PC-9 (cell line): ENCODE measurements around the gene GMDS. TPM values are rescaled to one million over a fixed set of nuclear protein-coding genes. Genes with fewer than 3 reads are reported as not detected.

Experiments
- BruUV-seq: library from RNA; stranded (reverse); fragments of 400-500 nt; replicated peaks from 2 replicates; lab custom pipeline; 2021; lab: Mats Ljungman, UMichigan
- CTCF ChIA-PET: fragments of 300-600 bp; sonication (Branson Sonifier 250); formaldehyde crosslinking; loops from one replicate; lab custom pipeline; 2022; ENCODE audit warnings: antibody characterized with exemption; lab: Charles Lee
- POLR2A ChIA-PET: fragments of 300-600 bp; sonication (Branson Sonifier 250); formaldehyde crosslinking; loops from one replicate; lab custom pipeline; 2022; ENCODE audit warnings: antibody characterized with exemption; ENCODE audit not compliant: unreplicated experiment; lab: Charles Lee
- DNase-seq, 2 experiments: peaks; one replicate each; pipeline versions ENCODE4 v3.0.0 to v3.0.0-alpha.2; 2015 to 2022; ENCODE audit warnings: mixed read lengths in 1 of 2
- H2AFZ ChIP-seq: fragments of 200-600 bp; sonication (generic); 2 replicates; pipeline ENCODE4 v1.8.1; 2017; ENCODE audit warnings: antibody characterized with exemption
- H3F3A ChIP-seq: fragments of 200-600 bp; sonication (generic); 2 replicates; pipeline ENCODE4 v1.8.1; 2017; ENCODE audit warnings: antibody characterized with exemption, mild to moderate bottlenecking, low read depth; ENCODE audit not compliant: insufficient read depth
- H3K27ac ChIP-seq: fragments of 200-600 bp; sonication (generic); 2 replicates; pipeline ENCODE4 v1.6.1; 2016; ENCODE audit warnings: mixed run types
- H3K27me3 ChIP-seq: fragments of 200-600 bp; sonication (generic); 2 replicates; pipeline ENCODE4 v1.6.1; 2016; ENCODE audit warnings: low read depth, mixed run types; ENCODE audit not compliant: insufficient read depth
- H3K36me3 ChIP-seq: fragments of 200-600 bp; sonication (generic); 2 replicates; pipeline ENCODE4 v1.6.1; 2016; ENCODE audit warnings: low read depth, mixed run types
- H3K4me1 ChIP-seq: fragments of 200-600 bp; sonication (generic); replicated peaks from 2 replicates; pipeline ENCODE4 v1.6.1; 2016; ENCODE audit warnings: mixed run types; ENCODE audit not compliant: insufficient read depth
- H3K4me2 ChIP-seq: fragments of 200-600 bp; sonication (generic); 2 replicates; pipeline ENCODE4 v1.6.1; 2017; ENCODE audit warnings: mixed run types
- H3K4me3 ChIP-seq: fragments of 200-600 bp; sonication (generic); 2 replicates; pipeline ENCODE4 v1.6.1; 2016; ENCODE audit warnings: mixed run types
- H3K79me2 ChIP-seq: fragments of 200-600 bp; sonication (generic); 2 replicates; pipeline ENCODE4 v1.6.1; 2017; ENCODE audit warnings: low read depth, mixed run types
- H3K9me2 ChIP-seq: fragments of 200-600 bp; sonication (generic); 2 replicates; pipeline ENCODE4 v1.8.1; 2017; ENCODE audit warnings: mild to moderate bottlenecking; ENCODE audit not compliant: insufficient read depth
- H3K9me3 ChIP-seq: fragments of 200-600 bp; sonication (generic); 2 replicates; pipeline ENCODE4 v1.8.1; 2016; ENCODE audit warnings: low read depth; ENCODE audit not compliant: insufficient read depth
- H4K20me1 ChIP-seq: fragments of 200-600 bp; sonication (generic); 2 replicates; pipeline ENCODE4 v1.8.1; 2017; ENCODE audit not compliant: insufficient read depth
- CTCF ChIP-seq: fragments of 200-600 bp; sonication (generic); conservative IDR thresholded peaks from 2 replicates; pipeline ENCODE4 v1.6.1; 2017; ENCODE audit warnings: mixed run types, antibody characterized with exemption, mild to moderate bottlenecking, moderate library complexity
- EZH2 ChIP-seq: fragments of 200-600 bp; sonication (generic); IDR thresholded peaks from 2 replicates; pipeline ENCODE4 v1.8.0; 2017; ENCODE audit warnings: antibody characterized with exemption, low read depth
- intact Hi-C: fragments of 100-400 bp; cut with micrococcal nuclease; formaldehyde crosslinking; loops from one replicate; pipeline ENCODE4 v1.10.0; 2022; ENCODE audit not compliant: unreplicated experiment
- total RNA-seq: library from RNA; stranded (reverse); gene quantifications from 2 replicates; pipeline ENCODE4 v1.2.3, GENCODE V29; 2021

The GMDS gene
- total RNA-seq, 1 experiment from 2014 or later, result 30.1 TPM

- H3F3A ChIP-seq, result no peaks in the 10 kb centered on the region
- ChIA-PET POLR2A (no interaction called here), CTCF (no interaction called here)
- BruUV-seq, result no TSS peak
- no peaks in the 10 kb centered on the region for H3K9me3 ChIP-seq
- no peaks in the 10 kb centered on the region for H3K36me3 ChIP-seq
- H3K4me3 ChIP-seq, result no peak overlapping the region
- no peaks in the 10 kb centered on the region for H3K27me3 ChIP-seq
- intact Hi-C loops, result no loop called here
- no peaks in the 10 kb centered on the region for H3K4me1 ChIP-seq
- DNase-seq, result no peak
- H3K27ac ChIP-seq, result no peak overlapping the region
- H3K4me2 ChIP-seq, result no peak overlapping the region
- TF ChIP-seq CTCF (no peak), EZH2 (no peak)
- H4K20me1 ChIP-seq, result no peaks in the 10 kb centered on the region
- H3K79me2 ChIP-seq, result no peaks in the 10 kb centered on the region; the same call in 1 of the 2 replicates
- no peak overlapping the region for H2AFZ ChIP-seq
- no peaks in the 10 kb centered on the region for H3K9me2 ChIP-seq
Observed at GRCh38 chr6:2182251-2182650, 63.2 kb downstream of the GMDS start.

- Histone ChIP-seq H3F3A (no peaks in the 10 kb centered on the region), H4K20me1 (no peaks in the 10 kb centered on the region), H3K4me3 (no peak overlapping the region), H3K9me3 (no peaks in the 10 kb centered on the region), H3K79me2 (no peaks in the 10 kb centered on the region; the same call in 1 of the 2 replicates), H2AFZ (no peak overlapping the region), H3K9me2 (no peaks in the 10 kb centered on the region), H3K4me2 (no peak overlapping the region), H3K27me3 (no peaks in the 10 kb centered on the region), H3K36me3 (no peaks in the 10 kb centered on the region), H3K27ac (no peak overlapping the region), H3K4me1 (no peaks in the 10 kb centered on the region)
- intact Hi-C loops, result no loop called here
- CTCF ChIA-PET, result no interaction called here
- no TSS peak for BruUV-seq
- POLR2A ChIA-PET, result no interaction called here
- TF ChIP-seq EZH2, result no peak
- no peak for TF ChIP-seq CTCF
- DNase-seq, result no peak
Observed at GRCh38 chr6:2181567-2181966, 63.8 kb downstream of the GMDS start.

- Histone ChIP-seq H3K36me3 (no peaks in the 10 kb centered on the region), H3K27me3 (no peaks in the 10 kb centered on the region), H3K4me1 (no peaks in the 10 kb centered on the region), H3K4me3 (no peak overlapping the region), H3F3A (no peaks in the 10 kb centered on the region), H3K79me2 (no peaks in the 10 kb centered on the region), H3K4me2 (no peak overlapping the region), H3K9me2 (no peaks in the 10 kb centered on the region), H4K20me1 (no peaks in the 10 kb centered on the region), H3K9me3 (no peaks in the 10 kb centered on the region), H2AFZ (no peak overlapping the region), H3K27ac (no peak overlapping the region)
- no peak for DNase-seq
- ChIA-PET POLR2A (interaction anchor here (0.6 kb wide), 1 partner anchor 821 kb away, joined by 10 read pairs; no protein-coding TSS in a partner anchor), CTCF (no interaction called here)
- intact Hi-C loops, result no loop called here
- no peak for TF ChIP-seq EZH2
- TF ChIP-seq CTCF, result no peak
- no TSS peak for BruUV-seq
Observed at GRCh38 chr6:2179950-2180349, 65.5 kb downstream of the GMDS start.
